NK-92 (cell line): ENCODE data around the gene SMOC2.
"Not testable (repeated sequence)": the region's sequence is repeated elsewhere in the genome, so short reads cannot be mapped to it uniquely, and the experiment has no call there.

Experiments
- DNase-seq: peaks from one replicate; lab custom pipeline; 2025; ENCODE audit not compliant: unreplicated experiment; lab: John Stamatoyannopoulos, UW

Gene SMOC2

DNA sequence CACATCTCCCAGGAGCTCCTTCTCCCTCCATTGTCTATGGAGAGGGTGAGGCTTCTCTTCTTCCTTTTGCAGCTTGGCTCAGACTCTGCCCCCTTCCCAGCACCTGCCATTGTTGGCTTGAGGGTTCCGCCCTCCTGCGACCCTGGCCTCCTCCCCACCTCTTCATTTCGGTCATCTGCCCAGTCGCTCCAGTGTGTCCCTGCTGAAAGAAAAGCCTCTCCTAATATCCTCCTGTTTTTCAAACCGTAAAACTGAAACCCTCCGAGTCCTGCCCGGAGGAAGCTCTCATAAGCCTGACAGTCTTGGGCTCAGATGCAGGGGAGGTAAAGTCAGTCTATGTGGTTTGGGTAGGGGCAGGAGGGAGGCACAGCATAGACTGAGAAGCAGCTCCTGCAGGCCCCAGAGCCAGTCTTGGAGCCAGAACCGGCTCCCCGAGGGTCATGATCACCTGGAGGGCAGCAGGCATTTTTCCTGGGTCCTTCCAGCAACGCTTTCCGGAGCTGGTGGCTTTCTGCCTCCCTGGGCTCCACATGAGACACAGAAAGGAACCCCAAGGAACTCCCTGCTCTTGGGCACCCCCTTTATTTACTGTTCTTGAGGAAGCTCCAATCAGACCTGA lies 235.1 kb downstream of the SMOC2 start:
- no peak for DNase-seq

DNA sequence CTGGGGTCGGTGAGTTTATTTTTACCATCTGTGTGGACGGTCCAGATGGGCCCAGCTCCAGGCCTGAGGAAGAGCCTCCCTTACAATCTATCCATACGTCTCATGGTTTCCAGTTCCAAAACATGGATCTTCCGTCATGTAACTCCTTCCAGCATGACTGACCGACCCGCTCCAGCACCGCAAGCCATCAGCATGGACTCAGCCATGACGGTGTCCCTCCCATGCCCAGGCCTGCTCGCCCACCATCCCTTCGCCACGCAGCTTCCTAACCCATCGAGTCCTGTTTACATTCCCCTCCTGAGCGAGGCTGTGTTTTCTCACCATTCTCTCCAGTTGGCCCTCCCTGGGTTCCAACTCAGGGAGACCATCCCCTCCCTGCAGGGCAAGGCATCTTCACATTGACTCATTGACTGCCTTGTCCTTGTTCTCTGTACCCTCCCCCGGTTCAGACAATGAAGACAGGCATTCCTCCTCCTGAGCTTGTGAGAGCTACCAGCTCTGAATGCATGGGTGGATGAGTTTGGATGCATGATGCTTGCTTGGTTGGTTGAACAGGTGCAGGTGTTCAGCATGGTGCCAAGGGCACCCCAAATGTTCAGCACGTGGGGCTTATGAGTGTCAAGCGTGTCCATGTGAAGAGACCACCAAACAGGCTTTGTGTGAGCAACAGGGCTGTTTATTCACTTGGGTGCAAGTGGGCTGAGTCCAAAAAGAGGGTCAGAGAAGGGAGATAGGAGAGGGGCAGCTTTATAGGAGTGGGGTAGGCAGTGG lies 235.8 kb downstream of the SMOC2 start:
- no peak for DNase-seq

DNA sequence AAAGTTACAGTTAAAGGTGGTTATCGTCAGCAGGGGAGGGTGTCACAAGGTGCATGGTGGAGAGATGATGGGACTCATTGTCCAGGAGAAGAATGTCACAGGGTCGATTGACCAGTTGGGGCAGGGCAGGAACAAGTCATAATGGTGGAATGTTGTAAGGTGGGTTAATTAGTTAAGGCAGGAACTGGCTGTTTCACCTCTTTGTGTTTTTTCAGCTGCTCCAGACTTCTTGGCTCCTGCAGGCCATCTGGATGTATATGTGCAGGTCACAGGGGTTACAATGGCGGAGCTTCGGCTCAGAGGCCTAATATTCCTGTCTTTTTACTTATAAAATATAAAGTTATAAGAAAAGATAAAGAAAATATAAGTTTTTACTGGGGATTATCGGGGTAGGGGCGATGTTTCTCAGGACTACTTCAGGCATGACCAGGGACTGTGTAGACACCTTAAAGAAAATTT lies 236.4 kb downstream of the SMOC2 start:
- DNase-seq = not testable (repeated sequence)

DNA sequence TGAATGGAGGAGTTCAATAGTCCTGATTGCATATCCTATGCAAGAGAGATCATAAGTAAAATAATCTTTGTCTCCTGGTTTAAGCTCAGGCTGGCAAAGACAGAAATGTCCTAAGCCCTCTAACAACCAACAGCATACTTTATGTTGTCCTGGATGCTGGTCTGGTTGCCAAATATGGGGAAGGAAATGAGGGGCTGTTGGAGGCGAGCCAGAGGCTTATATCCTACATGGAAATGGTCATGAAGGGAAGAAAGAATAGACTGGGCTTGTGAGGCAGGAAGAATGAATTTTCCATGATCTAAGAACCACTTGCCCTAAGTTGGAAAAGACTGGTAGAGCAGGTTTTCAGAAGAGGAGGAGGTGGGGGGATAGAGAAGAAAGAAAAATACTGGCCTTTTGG lies 237.1 kb downstream of the SMOC2 start:
- no peak for DNase-seq

DNA sequence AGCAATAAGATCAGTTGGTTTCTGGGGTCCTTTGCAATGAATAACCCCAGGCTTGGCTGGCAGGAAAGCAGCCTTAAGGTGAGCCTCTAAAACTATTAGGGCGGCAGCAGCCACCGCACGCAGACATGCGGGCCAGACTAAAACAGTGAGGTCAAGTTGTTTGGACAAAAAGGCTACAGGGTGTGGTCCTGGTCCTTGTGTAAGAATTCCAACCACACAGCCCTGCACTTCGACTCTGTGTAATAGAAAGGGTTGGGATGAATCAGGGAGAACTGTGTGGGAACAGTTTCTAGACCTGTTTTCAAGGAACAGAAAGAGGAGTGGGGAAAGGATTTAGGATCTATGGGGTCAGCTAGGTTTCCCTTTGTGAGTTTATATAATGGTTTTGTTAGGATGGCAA lies 237.6 kb downstream of the SMOC2 start:
- no peak for DNase-seq

DNA sequence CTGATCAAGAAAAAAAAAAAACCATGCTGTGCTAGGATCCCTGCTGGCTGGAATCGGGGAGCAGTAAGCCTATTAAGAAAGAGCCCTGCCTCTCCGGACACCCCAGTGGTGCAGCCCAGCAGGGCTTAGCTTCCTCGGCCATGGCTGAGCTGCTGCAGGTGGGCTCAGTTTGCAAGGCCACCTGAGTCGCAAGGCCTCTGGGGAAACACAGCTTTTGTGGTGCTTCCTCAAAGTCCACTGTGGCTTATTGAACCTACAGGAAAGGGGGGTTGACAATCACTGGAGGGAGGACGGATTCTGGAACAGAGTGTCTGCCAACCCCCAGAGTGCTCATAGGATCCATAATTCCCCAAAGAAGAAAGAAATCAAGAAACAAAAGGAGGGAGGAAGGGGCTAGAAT lies 240.8 kb downstream of the SMOC2 start:
- no peak for DNase-seq

DNA sequence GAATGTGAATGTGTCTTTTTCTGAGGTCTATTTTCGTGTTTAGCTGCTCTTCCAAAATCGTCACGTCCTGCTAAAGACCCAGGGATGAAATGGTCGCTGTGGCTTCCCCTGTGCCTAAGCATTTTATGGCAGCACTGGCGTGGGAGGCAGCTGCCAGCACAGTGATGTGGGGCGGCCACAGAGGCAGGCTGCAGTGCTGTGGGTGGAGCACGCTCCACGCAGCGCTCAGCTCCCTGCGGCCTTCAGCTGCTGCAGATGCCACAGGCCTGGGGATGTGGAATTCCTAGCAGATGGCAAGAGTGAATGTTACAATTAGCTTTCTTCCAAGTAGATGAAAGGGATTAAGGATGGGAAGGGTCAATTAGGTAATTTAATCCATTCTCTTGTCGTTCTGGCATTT lies 242.6 kb downstream of the SMOC2 start:
- DNase-seq = no peak

DNA sequence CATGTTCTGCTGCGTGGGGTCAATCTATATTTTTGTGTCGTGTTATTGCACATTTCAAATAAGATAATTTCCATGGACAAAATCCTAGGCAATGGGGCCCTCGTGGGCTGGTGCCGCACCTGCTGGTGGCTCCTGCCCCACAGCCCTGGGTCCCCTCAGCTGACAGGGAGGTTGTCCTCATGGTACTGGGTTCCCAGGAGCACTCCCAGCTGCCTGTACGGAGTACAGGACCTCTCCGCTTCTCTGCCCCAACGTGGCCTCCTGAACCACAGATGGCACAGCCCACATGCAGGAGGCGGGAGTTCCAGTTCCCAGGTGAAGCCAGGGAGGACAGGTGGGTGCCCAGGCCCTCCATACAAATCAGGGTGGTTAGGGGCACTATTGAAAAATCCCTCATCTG lies 243.5 kb downstream of the SMOC2 start:
- DNase-seq = no peak

DNA sequence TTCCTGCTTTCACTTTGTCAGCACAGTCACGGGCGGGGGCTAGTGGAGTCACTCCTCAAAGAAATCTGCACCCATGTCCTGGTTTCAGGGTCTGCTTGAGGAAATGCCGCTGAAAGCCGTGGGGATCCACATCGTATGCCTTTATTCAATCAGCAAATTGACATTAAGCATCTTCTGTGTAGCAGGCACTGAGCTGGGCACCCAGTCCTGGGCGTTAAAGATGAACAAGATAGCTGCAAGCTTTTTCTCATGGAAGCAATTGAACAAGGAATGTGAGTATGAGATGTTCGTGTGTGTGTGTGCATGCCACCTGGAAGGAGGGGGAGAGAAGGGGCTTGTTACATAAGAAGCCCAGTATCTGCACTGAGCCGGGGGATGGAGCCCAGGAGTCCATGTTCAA lies 243.9 kb downstream of the SMOC2 start:
- no peak for DNase-seq

DNA sequence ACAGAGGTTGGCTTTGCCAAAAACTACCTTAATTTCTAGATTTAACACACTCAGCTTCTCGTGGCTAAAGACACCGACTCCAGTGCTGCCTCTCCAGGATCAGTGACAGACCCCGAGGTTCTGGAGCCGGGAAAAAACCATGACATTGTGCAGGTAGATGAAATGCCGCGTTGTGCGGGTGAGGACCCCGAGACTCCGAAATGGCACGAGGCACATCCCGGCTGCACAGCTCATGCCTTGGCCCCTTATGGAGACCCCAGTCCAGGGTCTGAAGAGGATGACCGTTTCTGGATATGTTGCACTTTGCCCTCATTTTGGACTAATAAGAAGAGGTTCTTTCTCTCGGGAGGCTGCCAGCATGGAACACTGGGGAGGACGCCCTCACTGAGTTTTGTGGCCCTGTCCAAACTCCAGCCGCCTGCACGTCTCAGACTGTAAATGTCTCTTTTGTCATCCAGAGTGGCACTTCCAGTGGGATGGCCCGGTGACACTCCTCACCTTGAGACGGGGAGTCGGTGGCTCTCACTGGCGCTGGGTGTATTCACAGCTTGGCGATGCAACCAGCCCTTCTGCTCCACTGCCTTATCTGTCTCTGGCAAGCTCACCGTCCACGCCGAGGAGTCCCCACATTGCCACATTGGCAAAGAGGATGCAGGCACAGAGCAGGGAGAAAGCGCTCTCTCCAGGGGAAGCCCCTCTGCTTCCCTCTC lies 245.2 kb downstream of the SMOC2 start:
- DNase-seq = no peak

DNA sequence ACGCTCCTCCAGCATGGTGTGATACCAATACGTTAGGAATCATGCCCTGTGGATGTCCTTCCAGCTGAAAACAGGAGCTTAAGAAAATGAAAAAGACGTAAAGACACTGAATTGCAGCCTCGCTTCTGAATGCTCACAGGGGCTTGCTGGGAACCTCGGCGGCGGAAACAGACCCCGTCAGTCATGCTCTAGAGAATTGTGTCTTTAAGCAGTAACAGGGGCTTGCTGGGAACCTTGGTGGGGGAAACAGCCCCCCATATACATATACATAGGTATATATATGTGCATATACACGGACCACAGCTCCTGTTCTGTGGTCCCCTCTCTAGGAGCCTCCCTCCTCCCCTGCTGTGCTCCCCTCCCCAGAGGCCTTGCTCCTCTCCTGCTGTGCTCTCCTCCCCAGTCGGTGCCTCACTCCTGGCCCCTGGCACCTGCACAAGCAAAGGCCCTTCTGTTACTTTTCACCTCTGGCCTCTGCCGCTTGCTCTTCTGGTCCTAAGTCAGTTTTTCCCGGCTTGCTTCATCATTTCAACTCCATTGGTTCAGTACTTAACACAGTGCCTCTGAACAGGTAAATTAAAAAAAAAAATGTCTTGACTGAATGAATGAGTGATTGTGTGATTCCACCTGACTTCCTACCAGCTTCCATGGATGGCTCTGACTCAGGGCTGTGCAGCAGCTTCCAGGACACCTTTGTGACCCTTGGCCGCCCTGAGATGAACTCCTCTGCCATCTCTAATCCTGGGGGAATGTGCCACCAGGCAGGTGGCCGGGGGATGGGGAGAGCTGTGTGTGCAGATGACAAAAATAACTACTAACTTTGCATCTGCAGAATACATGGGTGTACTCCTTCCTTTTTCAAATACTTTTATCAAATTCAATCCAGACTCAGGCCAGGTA lies 246.1 kb downstream of the SMOC2 start:
- no peak for DNase-seq

DNA sequence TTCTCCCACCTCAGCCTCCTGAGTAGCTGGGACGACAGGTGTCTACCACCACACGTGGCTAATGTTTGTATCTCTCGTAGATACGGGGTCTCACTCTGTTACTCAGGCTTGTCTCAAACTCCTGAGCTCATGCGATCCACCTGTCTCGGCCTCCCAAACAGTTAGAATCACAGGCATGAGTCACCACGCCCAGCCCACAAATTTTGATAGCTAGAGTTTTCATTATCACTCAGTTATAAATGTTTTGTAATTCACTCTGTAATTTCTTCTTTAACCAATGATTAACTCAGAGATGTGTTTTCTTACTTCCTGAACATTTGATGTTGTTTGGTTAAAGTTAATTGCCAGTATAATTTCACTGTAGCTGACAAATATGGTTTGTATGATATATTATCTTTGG lies 249.3 kb downstream of the SMOC2 start:
- DNase-seq = no peak

DNA sequence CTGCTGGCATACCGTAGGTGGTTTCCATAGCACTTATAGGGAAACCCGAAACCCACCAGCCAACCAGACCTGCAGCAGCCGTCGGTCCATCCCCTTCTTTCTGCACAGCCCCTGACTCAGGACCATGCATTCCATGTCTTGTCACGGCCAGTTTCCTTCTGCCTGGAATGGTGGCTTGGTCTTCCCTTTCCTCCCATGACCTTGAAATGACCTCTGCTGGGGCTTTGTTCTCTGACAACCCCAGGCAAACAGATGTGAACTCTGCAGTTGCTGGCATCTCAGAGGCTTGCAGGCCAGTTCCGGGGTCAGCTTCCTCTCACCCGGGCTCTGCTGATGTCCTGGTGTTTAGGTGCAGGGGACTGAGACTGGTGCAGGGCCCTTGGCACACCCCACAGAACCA lies 250.8 kb downstream of the SMOC2 start:
- DNase-seq = no peak

DNA sequence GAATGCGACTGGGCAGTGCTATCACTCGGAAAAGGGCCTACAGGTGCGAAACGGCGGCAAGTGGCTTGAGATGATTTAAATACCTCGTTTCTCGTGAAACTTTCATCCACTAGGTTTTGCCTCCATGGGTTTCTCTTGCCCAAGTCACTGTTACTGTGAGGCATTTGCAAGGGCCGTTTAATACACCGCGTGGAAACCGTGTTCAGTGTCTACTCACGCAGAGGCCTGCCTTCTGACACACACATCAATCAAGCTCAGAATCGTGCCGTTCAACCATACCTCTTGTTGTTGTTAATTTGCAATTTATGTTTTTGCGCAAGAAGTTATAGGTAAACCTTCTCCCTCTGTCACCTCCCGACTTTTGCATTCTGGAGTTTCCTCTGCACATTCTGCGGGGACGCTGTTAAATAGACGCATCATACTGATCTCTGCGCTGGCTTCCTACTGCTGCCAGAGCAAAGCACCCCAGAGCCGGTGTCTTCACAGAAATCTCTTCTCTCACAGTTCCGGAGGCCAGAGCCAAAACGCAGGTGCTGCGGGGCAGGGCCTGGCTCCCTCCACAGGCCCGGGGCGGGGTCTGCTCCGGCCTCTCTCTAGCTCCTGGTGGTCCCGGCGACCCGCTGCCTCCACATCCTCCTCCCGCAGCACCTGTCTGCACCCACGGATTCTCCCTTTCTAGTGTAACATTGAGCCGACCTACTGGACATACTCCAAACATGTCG lies 251.4 kb downstream of the SMOC2 start:
- DNase-seq = no peak

DNA sequence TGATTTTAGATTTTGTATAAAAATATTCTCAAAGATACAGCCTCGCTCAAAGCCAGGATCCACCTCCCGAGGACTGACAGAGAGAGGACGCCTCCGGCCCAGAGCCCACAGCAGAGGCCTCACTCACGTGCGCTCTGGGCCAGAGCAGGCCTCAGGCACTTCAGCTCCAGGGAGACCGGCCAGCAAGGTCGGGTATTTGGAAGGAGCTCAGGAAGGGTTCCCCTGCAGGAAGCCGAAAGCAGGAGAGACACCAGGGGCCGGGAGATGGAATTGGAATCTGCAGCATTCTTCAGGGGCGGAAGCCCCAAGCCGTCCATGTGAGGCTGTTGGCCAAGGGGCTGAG lies 251.9 kb downstream of the SMOC2 start:
- not testable (repeated sequence) for DNase-seq

DNA sequence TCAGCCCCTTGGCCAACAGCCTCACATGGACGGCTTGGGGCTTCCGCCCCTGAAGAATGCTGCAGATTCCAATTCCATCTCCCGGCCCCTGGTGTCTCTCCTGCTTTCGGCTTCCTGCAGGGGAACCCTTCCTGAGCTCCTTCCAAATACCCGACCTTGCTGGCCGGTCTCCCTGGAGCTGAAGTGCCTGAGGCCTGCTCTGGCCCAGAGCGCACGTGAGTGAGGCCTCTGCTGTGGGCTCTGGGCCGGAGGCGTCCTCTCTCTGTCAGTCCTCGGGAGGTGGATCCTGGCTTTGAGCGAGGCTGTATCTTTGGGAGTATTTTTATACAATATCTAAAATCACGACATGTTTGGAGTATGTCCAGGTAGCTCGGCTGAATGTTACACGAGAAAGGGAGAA lies 253.8 kb downstream of the SMOC2 start:
- not testable (repeated sequence) for DNase-seq

DNA sequence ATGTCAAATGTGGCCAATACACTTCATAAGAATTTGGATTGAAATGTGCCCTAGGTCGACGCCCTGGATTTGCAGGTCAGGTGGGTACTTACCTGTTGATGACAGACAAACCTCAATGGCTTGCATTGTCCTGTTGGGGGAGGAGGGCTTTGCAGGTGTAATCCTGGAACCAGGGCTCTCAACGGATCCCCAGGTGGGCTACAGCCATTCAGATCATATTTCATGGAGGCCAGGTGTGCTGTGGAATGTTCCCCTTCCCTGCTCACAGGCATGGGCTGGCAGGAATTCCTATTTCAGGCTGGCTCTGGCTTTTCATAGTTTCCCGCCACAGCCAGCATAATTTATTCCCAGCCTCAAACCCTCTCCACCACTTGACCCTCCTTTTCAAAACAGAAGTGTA lies 254.7 kb downstream of the SMOC2 start:
- DNase-seq = no peak

DNA sequence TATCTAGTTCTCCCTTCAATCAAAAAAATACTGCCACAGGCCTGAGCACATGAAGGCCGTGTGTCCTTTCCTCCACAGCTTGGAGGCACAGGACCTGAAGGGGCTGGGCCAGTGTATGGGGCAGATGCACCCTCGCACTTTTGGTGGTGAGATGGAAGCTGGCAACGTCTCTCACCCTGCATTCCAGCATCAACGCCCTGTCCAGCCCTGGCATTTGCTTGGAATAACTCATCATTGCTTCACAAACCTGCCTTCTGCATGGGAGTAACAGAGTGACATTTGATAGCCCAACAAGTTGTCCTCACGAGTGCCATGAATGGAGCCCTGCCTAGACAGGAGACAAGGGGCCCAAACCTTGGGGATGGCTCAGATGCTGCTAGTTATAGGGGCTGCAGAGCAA lies 257.9 kb downstream of the SMOC2 start:
- DNase-seq = no peak

DNA sequence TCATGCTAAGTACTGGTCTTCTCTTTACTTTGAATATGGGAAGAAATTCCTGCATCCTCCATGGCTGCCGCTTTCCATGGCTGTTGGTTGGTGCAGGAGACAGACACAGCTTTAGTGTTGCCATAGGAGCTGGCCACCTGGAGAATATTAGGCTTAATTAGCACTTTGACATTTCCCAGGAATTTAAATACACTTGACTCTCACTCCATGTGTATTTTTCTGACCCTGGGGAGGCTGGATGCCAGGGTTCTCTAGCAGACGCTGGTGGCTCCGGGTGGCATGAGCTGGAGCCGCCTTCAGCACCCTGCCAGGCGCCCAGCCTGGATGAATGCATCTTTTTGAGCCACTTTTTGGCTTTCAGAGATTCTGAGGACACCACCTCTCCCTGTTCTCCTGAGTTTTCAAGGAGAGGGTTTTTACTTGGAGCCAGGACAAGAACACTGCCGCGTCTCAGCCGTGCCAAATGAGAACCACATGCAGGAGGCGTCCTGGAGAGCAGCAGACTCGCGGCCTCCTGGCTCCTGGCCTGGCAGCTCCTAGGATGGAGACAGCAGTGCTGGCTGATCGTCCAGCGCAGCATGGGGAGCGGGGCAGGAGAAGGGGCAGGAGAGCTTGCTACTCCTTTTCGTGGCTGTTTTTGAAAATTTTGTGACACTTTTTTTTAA lies 258.8 kb downstream of the SMOC2 start:
- DNase-seq = no peak

DNA sequence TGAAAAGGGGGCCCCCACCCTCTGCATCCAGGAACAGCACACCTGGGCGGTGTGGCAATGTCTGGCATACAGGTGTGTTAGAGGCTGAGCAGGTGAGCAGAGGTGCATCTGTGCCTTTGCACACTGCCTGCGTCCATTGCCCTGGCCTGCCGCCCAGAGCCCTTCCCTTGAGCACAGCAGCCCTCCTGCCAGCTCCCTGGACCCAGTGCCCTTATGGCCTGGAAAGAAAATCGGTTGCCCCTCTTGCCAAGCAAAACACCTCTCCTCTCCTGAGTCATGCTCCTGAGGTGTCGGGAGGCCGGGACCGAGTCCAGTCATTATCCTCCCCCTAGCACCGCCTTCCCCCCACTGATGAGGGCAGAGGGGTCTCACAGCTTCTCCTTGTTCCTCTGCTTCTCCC lies 259.9 kb downstream of the SMOC2 start:
- no peak for DNase-seq
